Measurements from ENCODE around the gene BCL11A. TPM values are rescaled to one million over a fixed set of nuclear protein-coding genes. Genes with fewer than 3 reads are reported as not detected.

BCL11A gene
- total RNA-seq, 1 experiment from 2014 or later, result 91.4 TPM

GRCh38 chr2:60512062-60512622 is 41.3 kb downstream of the BCL11A start:
- Histone ChIP-seq H2BK5ac (ENCODE audit: insufficient read length, low read length) (no peak overlapping the region), H3K14ac (ENCODE audit: insufficient read depth, low read length) (no peak overlapping the region), H3K56ac (ENCODE audit: insufficient read length, low read depth, low read length) (no peak overlapping the region), H2AK5ac (ENCODE audit: insufficient read length, low read length) (no peak overlapping the region), H3K4me2 (ENCODE audit: insufficient read depth, insufficient read length, low read length) (no peak overlapping the region), H3K18ac (ENCODE audit: insufficient read length, low read depth, low read length) (no peak overlapping the region), H2BK15ac (ENCODE audit: low read depth, low read length) (no peak overlapping the region), H3K9me3 (ENCODE audit: control insufficient read depth, low read depth, low read length) (no peaks in the 10 kb centered on the region), H3K27ac (ENCODE audit: insufficient read length, low read depth, low read length) (no peak overlapping the region), H2BK12ac (ENCODE audit: insufficient read length, low read depth, low read length) (no peak overlapping the region), H3K9ac (ENCODE audit: extremely low read depth, insufficient read length, low read length) (no peak overlapping the region), H3K79me2 (ENCODE audit: insufficient read depth, low read length) (peaks cover 27% of the 10 kb centered on the region; the same call in 1 of the 2 replicates), H4K5ac (ENCODE audit: insufficient read length, low read depth, low read length) (no peak overlapping the region), H3K4me1 (ENCODE audit: insufficient read depth, low read length) (peaks cover 52% of the 10 kb centered on the region), H4K8ac (replicated peaks; ENCODE audit: insufficient read length, low read depth, low read length) (no peak overlapping the region), H3K4ac (ENCODE audit: low read depth, low read length) (no peak overlapping the region), H3K79me1 (ENCODE audit: insufficient read depth, low read depth, low read length, poor library complexity, severe bottlenecking) (peaks cover 18% of the 10 kb centered on the region), H4K20me1 (ENCODE audit: control insufficient read depth, insufficient read depth, insufficient read length) (no peaks in the 10 kb centered on the region), H2AFZ (ENCODE audit: low read length) (no peak overlapping the region), H2BK20ac (ENCODE audit: low read depth, low read length, poor library complexity, severe bottlenecking) (no peak overlapping the region), H2BK120ac (ENCODE audit: low read depth, low read length, poor library complexity, severe bottlenecking) (no peak overlapping the region), H3K27me3 (ENCODE audit: insufficient read depth, low read length) (no peaks in the 10 kb centered on the region), H3T11ph (ENCODE audit: low read length) (no peak overlapping the region), H3K23ac (ENCODE audit: insufficient read length, low read depth, low read length) (no peak overlapping the region), H4K91ac (ENCODE audit: insufficient read length, low read depth, low read length) (no peak overlapping the region), H3K23me2 (ENCODE audit: insufficient read length, low read depth, low read length, poor library complexity, severe bottlenecking) (peaks cover 4% of the 10 kb centered on the region)
- no CpG with 5 or more reads among the region's 4 CpGs for WGBS (ENCODE audit: extremely low coverage, insufficient read length, low lambda C conversion rate)
- Mint-ChIP-seq H3K4me1 (peaks cover 92 to 95% of the 10 kb centered on the region in 2 experiments), H3K36me3 (ENCODE audit: insufficient read depth in 1 of 3, low read depth in 3 of 3) (peaks cover 6 to 43% (median 31%) of the 10 kb centered on the region in 3 experiments; a peak in 6 of 7 replicates), H3K9me3 (no peaks in the 10 kb centered on the region), H3K27me3 (ENCODE audit: low read depth) (no peaks in the 10 kb centered on the region), H3K27ac (peak overlapping the region in 1 of 3 experiments; percentile 20; a peak in 2 of 7 replicates), H3K4me3 (no peak overlapping the region)
- TF ChIP-seq CTCF (conservative IDR thresholded peaks at IDR 0.05), result no peak
- DNase-seq, result peak; percentile 25
